Measurements from ENCODE around the gene STRN3. TPM values are rescaled to one million over a fixed set of nuclear protein-coding genes. Genes with fewer than 3 reads are reported as not detected.
A peak's percentile ranks its signal among the peaks of the same experiment; 100 is the strongest.

The STRN3 gene
- total RNA-seq, 1 donor from 2014 or later, result 48.9 TPM

DNA sequence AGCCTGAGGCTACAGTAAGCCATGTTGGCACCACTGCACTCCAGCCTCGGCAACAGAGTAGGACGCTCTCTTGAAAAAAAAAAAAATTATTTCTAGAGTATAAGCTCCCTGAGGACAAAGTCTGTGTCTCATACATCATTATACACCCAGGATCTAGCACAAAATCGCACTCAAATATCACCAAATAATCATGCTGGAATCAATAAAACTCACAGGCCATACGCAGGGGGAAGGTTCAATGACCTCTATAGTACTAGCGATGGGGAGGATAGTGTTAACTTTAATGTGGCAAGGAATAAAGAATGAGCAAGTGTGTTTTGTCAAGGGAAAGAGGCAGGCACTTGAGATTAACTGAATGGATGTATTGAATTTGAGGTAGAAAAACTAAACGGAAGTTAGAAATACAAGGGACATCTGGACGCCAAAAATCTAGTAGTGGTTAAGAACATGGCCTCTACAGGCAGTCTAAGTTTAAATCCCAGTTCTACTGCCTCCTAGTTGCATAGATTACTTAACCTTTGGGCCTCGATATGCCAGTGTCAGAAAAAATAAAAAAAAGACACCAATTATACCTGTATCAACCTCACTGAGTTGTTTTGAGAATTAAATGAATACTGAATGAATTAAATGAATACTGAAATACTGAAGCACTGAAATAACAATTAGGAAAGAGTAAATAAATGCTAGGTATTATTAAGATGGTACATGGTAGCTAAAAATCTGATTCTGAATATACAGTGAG is 5.2 kb downstream of the STRN3 start:
- H3K4me1 ChIP-seq, result peaks cover 63% of the 10 kb centered on the region
- no peaks in the 10 kb centered on the region for H3K36me3 ChIP-seq
- no peak for DNase-seq (ENCODE audit: extremely low spot score in 2 of 2)
- TF ChIP-seq, protein P1, sequence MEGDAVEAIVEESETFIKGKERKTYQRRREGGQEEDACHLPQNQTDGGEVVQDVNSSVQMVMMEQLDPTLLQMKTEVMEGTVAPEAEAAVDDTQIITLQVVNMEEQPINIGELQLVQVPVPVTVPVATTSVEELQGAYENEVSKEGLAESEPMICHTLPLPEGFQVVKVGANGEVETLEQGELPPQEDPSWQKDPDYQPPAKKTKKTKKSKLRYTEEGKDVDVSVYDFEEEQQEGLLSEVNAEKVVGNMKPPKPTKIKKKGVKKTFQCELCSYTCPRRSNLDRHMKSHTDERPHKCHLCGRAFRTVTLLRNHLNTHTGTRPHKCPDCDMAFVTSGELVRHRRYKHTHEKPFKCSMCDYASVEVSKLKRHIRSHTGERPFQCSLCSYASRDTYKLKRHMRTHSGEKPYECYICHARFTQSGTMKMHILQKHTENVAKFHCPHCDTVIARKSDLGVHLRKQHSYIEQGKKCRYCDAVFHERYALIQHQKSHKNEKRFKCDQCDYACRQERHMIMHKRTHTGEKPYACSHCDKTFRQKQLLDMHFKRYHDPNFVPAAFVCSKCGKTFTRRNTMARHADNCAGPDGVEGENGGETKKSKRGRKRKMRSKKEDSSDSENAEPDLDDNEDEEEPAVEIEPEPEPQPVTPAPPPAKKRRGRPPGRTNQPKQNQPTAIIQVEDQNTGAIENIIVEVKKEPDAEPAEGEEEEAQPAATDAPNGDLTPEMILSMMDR (IDR thresholded peaks at IDR 0.05), result no peak
- TF ChIP-seq POLR2A (IDR thresholded peaks at IDR 0.05) (no peak), POLR2AphosphoS5 (IDR thresholded peaks at IDR 0.05; ENCODE audit: insufficient read depth in 1 of 2, low read depth in 1 of 2) (no peak)
- H3K9me3 ChIP-seq, result no peaks in the 10 kb centered on the region
- intact Hi-C loops (cut with DNase I), result no loop called here
- H3K27ac ChIP-seq, result no peak overlapping the region
- no peak overlapping the region for H3K4me3 ChIP-seq
- H3K27me3 ChIP-seq, result no peaks in the 10 kb centered on the region

DNA sequence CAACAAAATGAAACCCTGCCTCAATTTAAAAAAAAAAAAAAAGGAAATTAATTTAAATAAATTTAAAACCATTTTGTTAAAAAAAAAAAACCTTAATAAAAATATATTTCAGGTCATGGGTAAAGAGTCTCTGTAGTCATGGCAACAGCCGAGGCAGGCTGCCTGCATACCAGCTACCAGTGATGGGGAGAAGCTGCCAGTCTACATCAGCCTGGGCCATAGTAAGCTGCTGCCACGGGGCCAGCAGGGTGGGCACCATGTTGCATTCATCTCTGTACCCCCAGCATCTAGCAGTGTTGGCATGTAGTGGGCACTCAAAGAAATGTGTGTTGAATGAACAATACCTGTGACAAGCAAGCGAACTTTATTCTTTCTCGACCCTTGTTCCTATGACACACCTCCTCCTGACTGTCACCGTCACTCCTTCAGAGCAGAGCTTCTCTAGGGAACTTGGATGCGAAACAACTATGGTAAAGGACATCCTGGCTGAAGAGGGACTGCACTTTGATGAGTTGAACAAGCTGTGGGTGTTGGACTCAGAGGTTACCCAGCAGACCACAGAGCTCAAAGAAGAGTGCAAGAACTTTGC is 8.0 kb downstream of the STRN3 start:
- no peak overlapping the region for H3K4me3 ChIP-seq
- no peak for TF ChIP-seq POLR2AphosphoS5 (IDR thresholded peaks at IDR 0.05; ENCODE audit: insufficient read depth in 1 of 2, low read depth in 1 of 2)
- TF ChIP-seq, protein P1 (IDR thresholded peaks at IDR 0.05), result no peak
- no peak for TF ChIP-seq POLR2A (IDR thresholded peaks at IDR 0.05)
- peaks cover 51% of the 10 kb centered on the region for H3K4me1 ChIP-seq

DNA sequence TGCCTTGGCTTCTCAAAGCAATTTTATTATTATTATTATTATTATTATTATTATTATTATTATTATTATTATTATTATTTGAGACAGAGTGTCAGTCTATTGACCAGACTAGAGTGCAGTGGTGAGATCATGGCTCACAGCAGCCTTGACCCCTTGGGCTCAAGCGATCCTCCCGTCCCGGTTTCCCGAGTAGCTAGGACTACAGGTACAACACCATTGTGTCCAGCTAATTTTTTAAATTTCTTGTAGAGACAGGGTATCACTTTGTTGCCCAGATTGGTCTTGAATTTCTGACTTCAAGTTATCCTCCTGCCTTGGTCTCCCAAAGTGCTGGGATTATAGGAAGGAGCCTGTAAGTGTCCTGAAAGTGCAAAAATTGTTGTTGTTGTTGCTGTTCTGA is 12.3 kb downstream of the STRN3 start:
- intact Hi-C loops (cut with DNase I), result no loop called here
- peaks cover 21% of the 10 kb centered on the region for H3K4me1 ChIP-seq
- H3K4me3 ChIP-seq, result no peak overlapping the region

More for the DNA sequence above, 8.0 kb downstream of the STRN3 start:
- intact Hi-C loops (cut with DNase I), result no loop called here
- no peaks in the 10 kb centered on the region for H3K27me3 ChIP-seq
- no peaks in the 10 kb centered on the region for H3K9me3 ChIP-seq
- H3K36me3 ChIP-seq, result no peaks in the 10 kb centered on the region
- DNase-seq (ENCODE audit: extremely low spot score in 2 of 2), result no peak
- no peak overlapping the region for H3K27ac ChIP-seq

DNA sequence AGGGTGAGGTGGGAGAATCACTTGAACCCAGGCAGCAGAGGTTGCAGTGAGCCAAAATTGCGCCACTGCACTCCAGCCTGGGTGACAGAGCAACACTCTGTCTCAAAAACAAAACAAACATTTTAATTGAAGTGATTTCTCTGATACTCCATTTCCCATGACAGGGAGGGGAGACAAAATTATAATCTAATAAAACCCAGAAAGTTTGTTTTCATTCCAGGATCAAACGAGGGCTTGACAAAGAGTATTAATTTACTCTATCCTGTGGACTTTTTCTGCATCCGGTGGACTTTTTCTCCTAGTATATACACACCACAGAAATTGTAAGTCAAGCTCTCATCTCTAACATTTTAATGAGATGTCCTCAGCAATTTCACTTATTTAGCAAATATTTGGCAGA is 15.2 kb downstream of the STRN3 start:
- Histone ChIP-seq H3K9me3 (no peaks in the 10 kb centered on the region), H3K4me1 (peaks cover 11% of the 10 kb centered on the region), H3K36me3 (no peaks in the 10 kb centered on the region), H3K27ac (no peak overlapping the region), H3K4me3 (no peak overlapping the region), H3K27me3 (no peaks in the 10 kb centered on the region)
- TF ChIP-seq POLR2A (IDR thresholded peaks at IDR 0.05), result no peak
- intact Hi-C loops (cut with DNase I), result no loop called here
- DNase-seq (ENCODE audit: extremely low spot score in 2 of 2), result no peak

More for the DNA sequence above, 12.3 kb downstream of the STRN3 start:
- Histone ChIP-seq H3K9me3 (no peaks in the 10 kb centered on the region), H3K36me3 (no peaks in the 10 kb centered on the region), H3K27ac (no peak overlapping the region), H3K27me3 (no peaks in the 10 kb centered on the region)
- no peak for DNase-seq (ENCODE audit: extremely low spot score in 2 of 2)
- TF ChIP-seq POLR2AphosphoS5 (IDR thresholded peaks at IDR 0.05; ENCODE audit: insufficient read depth in 1 of 2, low read depth in 1 of 2) (no peak), POLR2A (IDR thresholded peaks at IDR 0.05) (no peak)
- TF ChIP-seq, protein P1 (IDR thresholded peaks at IDR 0.05), result no peak

DNA sequence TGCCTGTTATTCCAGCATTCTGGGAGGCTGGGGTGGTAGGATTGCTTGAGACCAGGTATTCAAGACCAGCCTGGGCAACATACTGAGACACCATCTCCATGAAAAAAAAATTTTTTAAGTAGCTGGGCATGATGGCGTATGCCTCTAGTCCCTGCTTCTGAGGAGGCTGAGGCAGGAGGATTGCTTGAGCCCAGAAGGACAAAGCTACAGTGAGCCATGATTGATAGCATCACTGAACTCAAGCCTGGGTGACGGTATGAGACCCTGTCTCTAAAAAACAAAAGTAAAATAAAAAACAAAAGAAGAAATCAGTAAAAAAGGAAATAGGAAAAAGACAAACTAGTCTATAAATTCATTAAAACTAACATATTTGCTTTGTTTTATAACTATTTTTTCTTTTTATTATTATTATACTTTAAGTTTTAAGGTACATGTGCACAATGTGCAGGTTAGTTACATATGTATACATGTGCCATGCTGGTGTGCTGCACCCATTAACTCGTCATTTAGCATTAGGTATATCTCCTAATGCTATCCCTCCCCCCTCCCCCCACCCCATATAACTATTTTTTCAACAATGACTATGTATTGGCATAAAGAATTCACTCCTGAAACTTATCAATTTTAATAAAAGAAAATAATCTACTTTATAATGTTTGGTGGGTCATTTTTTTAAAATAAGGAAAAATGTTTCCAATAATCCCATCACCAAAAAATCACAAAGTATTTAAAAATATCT is 16.2 kb downstream of the STRN3 start:
- intact Hi-C loops (cut with DNase I), result no loop called here
- no peaks in the 10 kb centered on the region for H3K27me3 ChIP-seq
- peaks cover 6% of the 10 kb centered on the region for H3K4me1 ChIP-seq
- no peak overlapping the region for H3K27ac ChIP-seq
- peak in 1 of 2 donors; percentile 27 for DNase-seq (ENCODE audit: extremely low spot score in 2 of 2)
- no peaks in the 10 kb centered on the region for H3K9me3 ChIP-seq
- no peak overlapping the region for H3K4me3 ChIP-seq
- H3K36me3 ChIP-seq, result no peaks in the 10 kb centered on the region
- TF ChIP-seq, protein P1 (IDR thresholded peaks at IDR 0.05), result no peak
- TF ChIP-seq POLR2AphosphoS5 (IDR thresholded peaks at IDR 0.05; ENCODE audit: insufficient read depth in 1 of 2, low read depth in 1 of 2) (no peak), POLR2A (IDR thresholded peaks at IDR 0.05) (no peak)

Data from vagina (tissue), 2 donors.